ENCODE measurements around the gene DDX43.
"Not testable (repeated sequence)": the region's sequence is repeated elsewhere in the genome, so short reads cannot be mapped to it uniquely, and the experiment has no call there.

- not testable (repeated sequence) for TF ChIP-seq CTCF, POLR2A (IDR thresholded peaks at IDR 0.05)
These were observed 13.1 kb upstream of the DDX43 start for GRCh38 chr6:73381531-73381930.
